HPDE6-E6E7 (cell line): ENCODE data around the gene HFE.
"Not testable (repeated sequence)": the region's sequence is repeated elsewhere in the genome, so short reads cannot be mapped to it uniquely, and the experiment has no call there.

Source experiments
- DNase-seq: peaks from one replicate; pipeline ENCODE4 v3.0.0; 2011; ENCODE audit warnings: missing footprints; ENCODE audit errors: extremely low spot score

Gene HFE

DNA sequence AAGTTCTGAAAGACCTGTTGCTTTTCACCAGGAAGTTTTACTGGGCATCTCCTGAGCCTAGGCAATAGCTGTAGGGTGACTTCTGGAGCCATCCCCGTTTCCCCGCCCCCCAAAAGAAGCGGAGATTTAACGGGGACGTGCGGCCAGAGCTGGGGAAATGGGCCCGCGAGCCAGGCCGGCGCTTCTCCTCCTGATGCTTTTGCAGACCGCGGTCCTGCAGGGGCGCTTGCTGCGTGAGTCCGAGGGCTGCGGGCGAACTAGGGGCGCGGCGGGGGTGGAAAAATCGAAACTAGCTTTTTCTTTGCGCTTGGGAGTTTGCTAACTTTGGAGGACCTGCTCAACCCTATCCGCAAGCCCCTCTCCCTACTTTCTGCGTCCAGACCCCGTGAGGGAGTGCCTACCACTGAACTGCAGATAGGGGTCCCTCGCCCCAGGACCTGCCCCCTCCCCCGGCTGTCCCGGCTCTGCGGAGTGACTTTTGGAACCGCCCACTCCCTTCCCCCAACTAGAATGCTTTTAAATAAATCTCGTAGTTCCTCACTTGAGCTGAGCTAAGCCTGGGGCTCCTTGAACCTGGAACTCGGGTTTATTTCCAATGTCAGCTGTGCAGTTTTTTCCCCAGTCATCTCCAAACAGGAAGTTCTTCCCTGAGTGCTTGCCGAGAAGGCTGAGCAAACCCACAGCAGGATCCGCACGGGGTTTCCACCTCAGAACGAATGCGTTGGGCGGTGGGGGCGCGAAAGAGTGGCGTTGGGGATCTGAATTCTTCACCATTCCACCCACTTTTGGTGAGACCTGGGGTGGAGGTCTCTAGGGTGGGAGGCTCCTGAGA, at the start of gene HFE:
HFE (plus strand) TSS at position 146 of the 832 bp plus-strand sequence; CDS start at position 158, 12 bp downstream.
- DNase-seq, result peak; percentile 33

GRCh38 chr6:26041946-26042345, 45.3 kb upstream of the HFE start:
- no peak for DNase-seq

- peak; percentile 81 for DNase-seq
Observed at GRCh38 chr6:26043384-26044139, 43.7 kb upstream of the HFE start.

DNA sequence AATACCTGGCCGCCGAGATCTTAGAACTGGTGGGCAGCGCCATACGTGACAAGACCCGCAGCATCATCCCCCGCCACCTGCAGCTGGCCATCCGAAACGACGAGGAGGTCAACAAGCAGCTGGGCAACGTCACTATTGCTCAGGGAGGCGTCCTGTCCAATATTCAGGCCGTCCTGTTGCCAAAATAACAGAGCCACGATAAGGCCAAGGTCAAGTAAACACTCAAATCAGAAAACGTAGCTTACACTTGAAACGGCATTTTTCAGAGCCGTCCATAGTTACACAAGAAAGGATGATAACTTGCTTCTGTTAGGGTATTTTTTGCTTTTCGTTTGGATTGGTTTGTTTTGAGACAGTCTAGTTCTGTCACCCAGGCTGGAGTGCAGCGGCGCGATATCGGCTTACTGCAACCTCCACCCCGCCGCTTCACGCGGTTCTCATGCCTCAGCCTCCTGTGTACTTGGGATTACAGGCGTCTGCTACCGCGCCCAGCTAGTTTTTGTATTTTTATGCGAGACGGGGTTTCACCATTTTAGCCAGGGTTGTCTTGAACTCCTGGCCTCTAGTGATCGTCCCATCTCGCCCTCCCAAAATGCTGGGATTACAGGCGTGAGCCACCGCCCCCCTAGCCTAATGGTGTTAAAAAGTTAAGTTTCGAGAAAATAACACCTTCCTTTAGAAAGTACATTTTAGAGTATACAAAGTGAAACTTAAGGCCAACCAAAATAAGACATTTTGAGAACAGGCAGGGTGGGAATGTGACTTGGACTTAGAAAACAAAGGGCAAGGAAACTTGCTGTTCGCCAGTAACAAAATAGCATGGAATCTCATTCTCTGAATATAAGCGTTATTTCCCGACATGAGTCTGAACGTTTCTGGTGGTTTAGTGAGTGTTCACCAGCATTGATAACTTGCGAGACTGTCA, 42.8 kb upstream of the HFE start:
- DNase-seq, result no peak

DNA sequence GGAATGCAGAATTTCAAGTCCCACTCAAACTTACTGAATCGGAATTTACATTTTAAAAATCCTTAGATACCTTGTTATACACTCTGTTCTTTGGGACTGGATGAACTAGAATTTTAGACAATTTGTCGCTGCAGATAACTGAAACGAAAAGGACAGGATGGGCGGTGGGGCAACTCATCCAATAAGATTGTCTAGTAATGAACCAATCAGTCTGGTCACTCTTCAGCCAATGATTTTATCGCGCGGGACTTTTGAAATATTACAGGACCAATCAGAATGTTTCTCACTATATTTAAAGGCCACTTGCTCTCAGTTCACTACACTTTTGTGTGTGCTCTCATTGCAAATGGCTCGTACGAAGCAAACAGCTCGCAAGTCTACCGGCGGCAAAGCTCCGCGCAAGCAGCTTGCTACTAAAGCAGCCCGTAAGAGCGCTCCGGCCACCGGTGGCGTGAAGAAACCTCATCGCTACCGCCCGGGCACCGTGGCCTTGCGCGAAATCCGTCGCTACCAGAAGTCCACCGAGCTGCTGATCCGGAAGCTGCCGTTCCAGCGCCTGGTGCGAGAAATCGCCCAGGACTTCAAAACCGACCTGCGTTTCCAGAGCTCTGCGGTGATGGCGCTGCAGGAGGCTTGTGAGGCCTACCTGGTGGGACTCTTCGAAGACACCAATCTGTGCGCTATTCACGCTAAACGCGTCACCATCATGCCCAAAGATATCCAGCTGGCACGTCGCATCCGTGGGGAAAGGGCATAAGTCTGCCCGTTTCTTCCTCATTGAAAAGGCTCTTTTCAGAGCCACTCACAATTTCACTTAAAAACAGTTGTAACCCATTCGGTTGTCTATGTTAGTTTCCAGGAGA, 41.9 kb upstream of the HFE start:
- DNase-seq, result peak; percentile 82

DNA sequence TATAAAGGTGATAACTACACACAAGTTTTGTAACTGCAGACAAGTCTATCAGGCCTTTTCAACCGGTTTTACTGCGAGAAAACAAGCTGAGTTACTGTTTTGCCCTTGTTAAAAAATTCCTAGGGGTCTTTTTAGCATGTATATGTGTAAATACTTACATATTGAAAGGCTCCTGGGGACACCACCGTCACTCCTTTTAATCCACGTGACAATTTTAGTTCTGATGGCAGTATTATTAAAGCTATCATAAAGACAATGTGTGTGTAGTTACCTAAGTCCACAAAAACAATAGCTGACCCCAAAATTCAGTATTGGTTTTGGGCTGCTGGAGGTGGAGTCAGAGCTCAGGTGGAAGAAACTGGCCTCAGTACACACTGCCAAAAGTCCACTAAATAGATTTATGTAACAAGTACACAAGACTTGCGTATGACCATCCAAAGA, 41.3 kb upstream of the HFE start:
- DNase-seq, result no peak

DNA sequence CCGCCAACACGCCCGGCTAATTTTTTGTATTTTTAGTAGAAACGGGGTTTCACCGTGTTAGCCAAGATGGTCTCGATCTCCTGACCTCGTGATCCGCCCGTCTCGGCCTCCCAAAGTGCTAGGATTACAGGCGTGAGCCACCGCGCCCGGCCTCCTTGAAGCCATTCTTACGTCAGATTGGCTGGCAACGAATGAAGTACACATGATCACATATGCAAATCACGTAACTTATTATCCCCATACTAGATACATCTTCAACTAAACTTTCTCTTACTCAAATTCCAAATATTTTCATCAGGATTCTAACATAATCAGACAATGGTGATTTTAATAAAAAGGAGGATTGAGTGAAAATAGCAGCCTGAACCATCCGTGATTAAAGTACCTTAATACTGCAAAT, 39.9 kb upstream of the HFE start:
- not testable (repeated sequence) for DNase-seq

- no peak for DNase-seq
Observed at GRCh38 chr6:26048590-26048989, 38.6 kb upstream of the HFE start.

DNA sequence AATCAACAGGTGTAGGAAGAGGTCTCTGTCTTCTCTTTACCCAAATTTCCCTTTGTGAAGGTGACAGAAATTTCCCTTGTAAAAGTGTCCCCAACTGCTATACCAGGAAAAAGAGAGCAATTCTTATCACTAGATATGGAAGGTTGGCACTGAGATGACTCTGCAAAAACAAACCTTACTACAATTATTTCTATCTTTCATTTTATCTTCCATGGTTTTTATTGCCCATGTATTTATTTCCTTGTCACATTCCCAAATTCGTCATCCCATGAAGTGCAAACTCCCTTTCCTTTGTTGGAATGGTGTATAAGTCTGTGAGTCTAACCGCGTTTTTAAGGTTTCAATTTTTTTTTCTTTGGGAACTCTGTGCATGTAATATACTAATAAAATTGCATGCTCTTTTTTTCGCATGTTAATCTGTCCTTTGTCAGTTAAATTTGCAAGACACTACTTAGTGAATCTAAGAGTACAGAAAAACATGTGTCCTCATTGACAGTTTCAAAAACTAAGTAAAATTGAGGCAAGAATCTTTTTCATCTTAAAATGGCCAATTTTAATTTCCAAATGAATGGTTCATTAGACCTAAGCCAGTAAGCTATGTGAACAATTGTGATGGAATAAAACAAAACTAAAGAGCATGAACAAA, 35.4 kb upstream of the HFE start:
- no peak for DNase-seq

DNA sequence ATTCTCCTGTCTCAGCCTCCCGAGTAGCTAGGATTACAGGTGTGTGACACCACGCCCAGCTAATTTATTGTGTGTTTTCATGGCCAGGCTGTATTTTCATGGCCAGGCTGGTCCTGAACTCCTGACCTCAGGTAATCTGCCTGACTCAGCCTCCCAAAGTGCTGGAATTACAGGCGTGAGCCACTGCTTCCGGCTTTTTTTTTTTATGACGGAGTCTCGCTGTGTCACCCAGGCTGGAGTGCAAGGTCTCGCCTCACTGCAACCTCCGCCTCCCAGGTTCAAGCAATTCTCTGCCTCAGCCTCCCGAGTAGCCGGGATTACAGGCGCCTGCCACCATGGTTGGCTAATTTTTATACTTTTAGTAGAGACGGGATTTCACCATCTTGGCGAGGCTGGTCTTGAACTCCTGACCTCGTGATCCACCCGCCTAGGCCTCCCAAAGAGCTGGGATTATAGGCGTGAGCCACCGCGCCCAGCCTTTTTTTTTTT, 34.4 kb upstream of the HFE start:
- DNase-seq, result not testable (repeated sequence)

DNA sequence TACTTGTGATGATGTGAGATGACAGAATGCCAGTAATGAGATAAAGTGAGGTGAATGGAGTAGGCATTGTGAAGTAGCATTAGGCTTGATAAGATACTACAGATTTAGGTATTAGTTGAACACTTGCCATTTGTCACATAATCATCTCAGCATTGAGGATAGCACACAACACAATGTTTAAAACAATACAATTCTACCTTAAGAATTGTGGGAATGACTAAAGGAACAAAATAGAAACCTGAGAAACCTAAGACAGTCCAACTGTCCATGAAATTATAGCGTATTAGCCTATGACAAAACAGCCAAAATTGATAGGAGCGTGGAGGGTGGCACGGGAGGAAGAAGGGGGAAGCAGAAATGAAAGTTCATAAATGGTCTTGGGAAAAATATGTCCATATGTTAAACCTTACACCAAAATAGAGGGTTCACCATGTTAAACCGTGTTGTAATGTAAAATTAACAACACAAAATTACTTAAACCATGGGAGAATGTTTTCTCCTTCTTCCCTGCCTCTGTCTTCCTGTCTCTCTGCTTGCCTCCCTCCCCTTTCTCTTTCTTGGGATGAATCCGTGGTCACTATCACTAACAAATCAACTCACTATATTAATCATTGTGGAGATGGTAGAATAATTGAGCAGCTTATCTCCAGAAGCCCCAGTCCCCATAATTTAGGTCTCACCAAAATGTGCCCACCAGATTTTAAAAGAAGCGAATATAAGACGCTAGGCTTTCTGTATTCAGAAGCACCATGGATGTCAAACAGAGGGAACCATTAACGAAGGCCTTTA, 33.0 kb upstream of the HFE start:
- no peak for DNase-seq

GRCh38 chr6:26054781-26055718, 32.2 kb upstream of the HFE start:
- DNase-seq, result peak; percentile 79

GRCh38 chr6:26055719-26056582, 31.3 kb upstream of the HFE start:
- DNase-seq, result peak; percentile 88

GRCh38 chr6:26056583-26057350, 30.5 kb upstream of the HFE start:
- no peak for DNase-seq

DNA sequence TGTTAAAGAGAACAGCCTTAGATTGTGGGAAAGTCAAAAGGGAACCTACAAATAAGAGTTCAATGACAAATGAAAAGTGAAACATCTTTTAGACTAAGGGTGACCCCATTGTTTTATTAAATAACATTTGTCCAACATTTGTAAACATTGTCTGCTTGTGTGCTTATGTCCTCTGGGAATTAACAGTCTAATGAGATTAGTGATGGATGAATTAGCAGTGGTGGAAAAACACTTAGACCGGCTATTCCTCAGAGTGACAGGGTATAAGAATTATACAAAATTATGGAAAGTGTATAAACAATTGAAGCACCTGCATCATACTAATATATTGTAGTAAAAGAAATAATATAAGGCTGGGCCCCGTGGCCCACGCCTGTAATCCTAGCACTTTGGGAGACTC, 29.3 kb upstream of the HFE start:
- no peak for DNase-seq

DNA sequence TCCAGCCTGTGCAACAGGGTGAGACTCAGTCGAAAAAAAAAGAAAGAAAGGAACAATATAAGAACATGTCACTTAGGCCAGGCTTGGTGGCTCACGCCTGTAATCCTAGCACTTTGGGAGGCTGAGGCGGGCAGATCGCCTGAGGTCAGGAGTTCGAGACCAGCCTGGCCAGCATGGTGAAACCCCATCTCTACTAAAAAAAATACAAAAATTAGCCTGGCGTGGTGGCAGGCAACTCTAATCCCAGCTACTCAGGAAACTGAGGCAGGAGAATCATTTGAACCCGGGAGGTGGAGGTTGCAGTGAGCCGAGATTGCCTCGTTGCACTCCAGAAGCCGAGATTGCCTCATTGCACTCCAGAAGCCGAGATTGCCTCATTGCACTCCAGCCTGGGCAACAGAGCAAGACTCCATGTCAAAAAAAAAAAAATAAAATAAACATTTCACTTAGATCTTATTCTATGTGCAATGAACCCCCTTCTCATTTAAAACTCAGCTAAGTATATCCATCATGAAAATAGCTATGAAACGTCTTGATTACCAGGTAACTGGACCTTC, 28.7 kb upstream of the HFE start:
- not testable (repeated sequence) for DNase-seq
